K562 (cell line): Measurements from ENCODE around the gene TMEM176A.

ENCODE experiments used
- ERF ChIP-seq: fragments of 450-650 bp; formaldehyde crosslinking; IDR thresholded peaks from 2 replicates; pipeline ENCODE4 v1.4.0; 2020; ENCODE audit warnings: mild to moderate bottlenecking, mixed read lengths
- EZH2 ChIP-seq: IDR thresholded peaks from 2 replicates; pipeline ENCODE4 v1.6.1; 2012; ENCODE audit warnings: low read depth, mild to moderate bottlenecking, inconsistent platforms, low read length, borderline replicate concordance
- MAX ChIP-seq: sonication (generic); formaldehyde crosslinking; IDR thresholded peaks from 2 replicates; pipeline ENCODE4 v1.9.0; 2022; ENCODE audit warnings: mild to moderate bottlenecking, missing genetic modification reagents
- MTA2 ChIP-seq: fragments of 450-650 bp; IDR thresholded peaks from 2 replicates; pipeline ENCODE4 v1.6.1; 2016; ENCODE audit warnings: low read depth
- MYNN ChIP-seq, 2 experiments: sonication (generic); formaldehyde crosslinking in 1 of 2; IDR thresholded peaks; 2 replicates each; pipeline versions ENCODE4 v1.5.0 to v1.6.1; 2016 to 2020; ENCODE audit warnings: antibody characterized with exemption in 1 of 2, missing genetic modification reagents in 1 of 2
- PHF8 ChIP-seq: fragments of 200-600 bp; sonication (generic); IDR thresholded peaks from 2 replicates; pipeline ENCODE4 v1.6.1; 2012; ENCODE audit warnings: mixed run types, mild to moderate bottlenecking, inconsistent platforms, low read length, moderate library complexity, borderline replicate concordance
- RBM15 ChIP-seq: fragments of 200-400 bp; formaldehyde crosslinking; IDR thresholded peaks from 2 replicates; pipeline ENCODE4 v1.6.1; 2018; ENCODE audit warnings: mild to moderate bottlenecking, low read length, moderate library complexity; ENCODE audit not compliant: insufficient read depth
- U2AF2 ChIP-seq: fragments of 200-400 bp; formaldehyde crosslinking; optimal IDR thresholded peaks from 2 replicates; pipeline ENCODE3; 2017; ENCODE audit warnings: low read depth, mild to moderate bottlenecking, low read length
- ZBED1 ChIP-seq: IDR thresholded peaks from 2 replicates; pipeline ENCODE4 v1.6.1; 2014
- ZSCAN32 ChIP-seq: fragments of 450-650 bp; formaldehyde crosslinking; IDR thresholded peaks from 2 replicates; pipeline ENCODE4 v1.4.0; 2020; ENCODE audit warnings: mild to moderate bottlenecking, moderate library complexity

GRCh38 chr7:150793569-150794238 is 6.9 kb upstream of the TMEM176A start:
- TF ChIP-seq MYNN (IDR thresholded peaks at IDR 0.05): no peak
- no peak for TF ChIP-seq MYNN (CRISPR knock-in tag; IDR thresholded peaks at IDR 0.05)
- no peak for TF ChIP-seq MAX
- TF ChIP-seq MTA2: no peak
- no peak for TF ChIP-seq PHF8
- no peak for TF ChIP-seq EZH2
- TF ChIP-seq U2AF2: no peak
- no peak for TF ChIP-seq ZSCAN32 (CRISPR knock-in tag)
- no peak for TF ChIP-seq ERF (CRISPR knock-in tag)
- no peak for TF ChIP-seq RBM15
- TF ChIP-seq ZBED1: no peak
